ENCODE data around the gene RHOH.

DNA sequence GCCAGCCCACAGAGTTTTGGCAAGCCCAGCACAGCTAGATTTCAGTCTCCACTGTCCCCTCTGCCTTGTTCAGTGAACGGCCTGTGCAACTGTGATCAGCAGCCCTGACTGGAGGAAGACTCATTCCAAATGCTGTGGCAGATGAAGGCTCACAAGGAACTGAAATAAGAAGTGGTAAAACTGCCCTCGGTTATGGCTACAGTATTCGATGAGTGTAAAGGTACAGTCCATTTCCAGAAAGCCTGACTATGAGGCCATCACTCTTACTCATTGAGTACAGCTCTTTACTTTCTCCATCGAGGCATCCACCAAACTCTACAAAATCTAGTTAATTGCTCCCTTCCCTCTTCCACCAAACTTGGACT lies 69.1 kb downstream of the RHOH start:
- TF ChIP-seq, protein P1, sequence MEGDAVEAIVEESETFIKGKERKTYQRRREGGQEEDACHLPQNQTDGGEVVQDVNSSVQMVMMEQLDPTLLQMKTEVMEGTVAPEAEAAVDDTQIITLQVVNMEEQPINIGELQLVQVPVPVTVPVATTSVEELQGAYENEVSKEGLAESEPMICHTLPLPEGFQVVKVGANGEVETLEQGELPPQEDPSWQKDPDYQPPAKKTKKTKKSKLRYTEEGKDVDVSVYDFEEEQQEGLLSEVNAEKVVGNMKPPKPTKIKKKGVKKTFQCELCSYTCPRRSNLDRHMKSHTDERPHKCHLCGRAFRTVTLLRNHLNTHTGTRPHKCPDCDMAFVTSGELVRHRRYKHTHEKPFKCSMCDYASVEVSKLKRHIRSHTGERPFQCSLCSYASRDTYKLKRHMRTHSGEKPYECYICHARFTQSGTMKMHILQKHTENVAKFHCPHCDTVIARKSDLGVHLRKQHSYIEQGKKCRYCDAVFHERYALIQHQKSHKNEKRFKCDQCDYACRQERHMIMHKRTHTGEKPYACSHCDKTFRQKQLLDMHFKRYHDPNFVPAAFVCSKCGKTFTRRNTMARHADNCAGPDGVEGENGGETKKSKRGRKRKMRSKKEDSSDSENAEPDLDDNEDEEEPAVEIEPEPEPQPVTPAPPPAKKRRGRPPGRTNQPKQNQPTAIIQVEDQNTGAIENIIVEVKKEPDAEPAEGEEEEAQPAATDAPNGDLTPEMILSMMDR (IDR thresholded peaks at IDR 0.05), result no peak
- TF ChIP-seq EP300 (IDR thresholded peaks at IDR 0.05) (no peak), POLR2A (IDR thresholded peaks at IDR 0.05) (no peak)

All from ovary (tissue), 3 donors.